Thoracic aorta (tissue), 2 donors: ENCODE results near the gene ZNF813. TPM values are rescaled to one million over a fixed set of nuclear protein-coding genes. Genes with fewer than 3 reads are reported as not detected.
"Not testable (repeated sequence)": the region's sequence is repeated elsewhere in the genome, so short reads cannot be mapped to it uniquely, and the experiment has no call there.

Source experiments
- ATAC-seq: fragments of 150-250 bp; one replicate; pipeline ENCODE4 v1.8.0; 2017; ENCODE audit warnings: low read depth; ENCODE audit not compliant: insufficient number of reproducible peaks, low FRiP score
- DNase-seq: peaks from one replicate; pipeline ENCODE4 v3.0.0-alpha.2; 2020; ENCODE audit warnings: low spot score
- H3K27ac ChIP-seq, 2 donors: fragments of 200-600 bp; sonication (generic); 1 replicate in 1 of 2; 2 replicates in 1 of 2; pipeline ENCODE4 v1.5.1; 2016; ENCODE audit warnings: mild to moderate bottlenecking in 2 of 2, moderate library complexity in 2 of 2
- H3K27me3 ChIP-seq: fragments of 200-600 bp; sonication (generic); replicated peaks from 2 replicates; pipeline ENCODE4 v1.6.0; 2016; ENCODE audit warnings: mild to moderate bottlenecking; ENCODE audit not compliant: insufficient read depth
- H3K36me3 ChIP-seq: fragments of 200-600 bp; sonication (generic); one replicate; pipeline ENCODE4 v1.5.1; 2016
- H3K4me1 ChIP-seq, 2 donors: fragments of 200-600 bp; sonication (generic); 1 replicate in 1 of 2; 2 replicates in 1 of 2; pipeline versions ENCODE4 v1.5.1 to v1.6.0; 2016; ENCODE audit warnings: low read depth in 2 of 2, mild to moderate bottlenecking in 1 of 2; ENCODE audit not compliant: control insufficient read depth in 1 of 2
- H3K4me3 ChIP-seq: fragments of 200-600 bp; sonication (generic); 2 replicates; pipeline ENCODE4 v1.5.1; 2016; ENCODE audit warnings: mild to moderate bottlenecking
- H3K9me3 ChIP-seq: fragments of 200-600 bp; sonication (generic); 2 replicates; pipeline ENCODE4 v1.5.1; 2016
- total RNA-seq, 2 donors: library from RNA; depleted of rRNA; stranded (reverse); fragments of >200 nt; gene quantifications; one replicate each; pipeline versions ENCODE4 v1.1.0 to v1.2.3, GENCODE V29; 2016
- TF ChIP-seq, protein P1 (sequence below): fragments of 200-600 bp; sonication (generic); IDR thresholded peaks from one replicate; pipeline ENCODE4 v1.5.1; 2019; ENCODE audit warnings: antibody characterized with exemption

Gene ZNF813
- total RNA-seq, 2 donors from 2014 or later, result 0.81 to 3.0 TPM

DNA sequence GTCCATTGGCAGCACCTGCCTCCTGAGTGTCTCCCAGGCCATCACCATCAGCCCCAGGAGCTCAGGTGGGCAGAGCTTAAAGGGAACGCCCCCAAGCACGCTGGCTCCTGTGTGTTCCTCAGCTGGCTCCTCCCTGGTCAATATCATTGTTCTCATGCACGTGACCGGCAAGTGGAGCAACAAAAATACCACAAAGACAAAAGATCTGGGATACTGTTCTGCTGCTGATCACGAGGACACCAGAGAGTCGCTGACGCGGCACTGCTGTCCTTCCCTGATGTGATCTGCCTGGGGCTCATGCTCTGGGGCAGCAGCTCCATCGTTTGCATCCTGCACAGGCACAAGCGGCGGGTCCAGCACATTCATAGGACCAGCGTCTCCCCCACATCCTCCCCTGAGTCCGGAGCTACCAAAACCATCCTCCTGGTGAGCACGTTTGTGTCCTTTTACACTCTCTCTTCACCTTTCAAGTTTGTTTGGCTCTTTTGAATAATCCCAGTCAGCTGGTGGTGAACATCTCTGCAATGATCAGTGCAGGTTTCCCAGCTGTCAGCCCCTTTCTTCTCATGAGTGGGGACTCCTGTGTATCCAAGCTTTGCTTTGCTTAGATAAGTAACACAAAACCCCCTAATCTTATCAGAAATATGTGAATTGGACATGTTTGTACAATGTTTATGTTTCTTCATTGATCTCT lies 36.3 kb downstream of the ZNF813 start:
- not testable (repeated sequence) for H3K4me3 ChIP-seq, ATAC-seq, H3K27me3 ChIP-seq, H3K9me3 ChIP-seq, H3K36me3 ChIP-seq, H3K27ac ChIP-seq, H3K4me1 ChIP-seq, DNase-seq

- not testable (repeated sequence) for H3K27ac ChIP-seq, DNase-seq, H3K9me3 ChIP-seq, ATAC-seq, H3K4me1 ChIP-seq, H3K4me3 ChIP-seq, H3K27me3 ChIP-seq, H3K36me3 ChIP-seq
Measured at GRCh38 chr19:53504365-53504703, 36.8 kb downstream of the ZNF813 start.

GRCh38 chr19:53504885-53505284 lies 37.4 kb downstream of the ZNF813 start:
- H3K9me3 ChIP-seq, result no peaks in the 10 kb centered on the region
- H3K27ac ChIP-seq, result no peak overlapping the region
- ATAC-seq, result no peak
- no peak for DNase-seq
- H3K36me3 ChIP-seq, result no peaks in the 10 kb centered on the region
- TF ChIP-seq, protein P1, sequence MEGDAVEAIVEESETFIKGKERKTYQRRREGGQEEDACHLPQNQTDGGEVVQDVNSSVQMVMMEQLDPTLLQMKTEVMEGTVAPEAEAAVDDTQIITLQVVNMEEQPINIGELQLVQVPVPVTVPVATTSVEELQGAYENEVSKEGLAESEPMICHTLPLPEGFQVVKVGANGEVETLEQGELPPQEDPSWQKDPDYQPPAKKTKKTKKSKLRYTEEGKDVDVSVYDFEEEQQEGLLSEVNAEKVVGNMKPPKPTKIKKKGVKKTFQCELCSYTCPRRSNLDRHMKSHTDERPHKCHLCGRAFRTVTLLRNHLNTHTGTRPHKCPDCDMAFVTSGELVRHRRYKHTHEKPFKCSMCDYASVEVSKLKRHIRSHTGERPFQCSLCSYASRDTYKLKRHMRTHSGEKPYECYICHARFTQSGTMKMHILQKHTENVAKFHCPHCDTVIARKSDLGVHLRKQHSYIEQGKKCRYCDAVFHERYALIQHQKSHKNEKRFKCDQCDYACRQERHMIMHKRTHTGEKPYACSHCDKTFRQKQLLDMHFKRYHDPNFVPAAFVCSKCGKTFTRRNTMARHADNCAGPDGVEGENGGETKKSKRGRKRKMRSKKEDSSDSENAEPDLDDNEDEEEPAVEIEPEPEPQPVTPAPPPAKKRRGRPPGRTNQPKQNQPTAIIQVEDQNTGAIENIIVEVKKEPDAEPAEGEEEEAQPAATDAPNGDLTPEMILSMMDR, result no peak
- H3K27me3 ChIP-seq, result no peaks in the 10 kb centered on the region
- H3K4me1 ChIP-seq, result no peaks in the 10 kb centered on the region
- H3K4me3 ChIP-seq, result no peak overlapping the region

DNA sequence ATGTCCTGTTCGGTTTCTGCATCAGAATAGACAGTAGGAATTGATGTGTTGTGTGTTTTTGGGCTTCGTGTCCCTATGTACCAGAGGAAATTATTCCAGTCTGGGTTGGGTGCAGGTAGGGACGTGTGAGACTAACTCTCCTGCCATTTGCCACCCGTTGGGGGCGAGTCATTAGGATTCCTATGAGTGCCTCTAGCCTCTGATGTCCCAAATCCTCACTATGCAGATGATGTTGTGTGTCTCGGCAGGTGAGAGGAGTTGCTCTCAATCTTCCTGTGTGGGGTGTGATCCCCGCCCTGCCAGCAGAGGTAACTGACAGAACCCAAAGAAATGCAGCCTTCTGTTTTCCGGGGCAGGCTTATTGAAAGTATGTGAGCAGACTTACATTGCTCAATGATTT lies 39.2 kb downstream of the ZNF813 start:
- H3K4me1 ChIP-seq, result no peaks in the 10 kb centered on the region
- H3K27me3 ChIP-seq, result no peaks in the 10 kb centered on the region
- no peaks in the 10 kb centered on the region for H3K36me3 ChIP-seq
- no peaks in the 10 kb centered on the region for H3K9me3 ChIP-seq
- no peak overlapping the region for H3K4me3 ChIP-seq
- TF ChIP-seq, protein P1, result no peak
- ATAC-seq, result no peak
- no peak for DNase-seq
- H3K27ac ChIP-seq, result no peak overlapping the region

- DNase-seq (no peak), ATAC-seq (no peak)
- Histone ChIP-seq H3K9me3 (no peaks in the 10 kb centered on the region), H3K4me1 (no peaks in the 10 kb centered on the region), H3K27me3 (no peaks in the 10 kb centered on the region), H3K36me3 (no peaks in the 10 kb centered on the region), H3K4me3 (no peak overlapping the region), H3K27ac (no peak overlapping the region)
- TF ChIP-seq, protein P1, result no peak
Measured at GRCh38 chr19:53507523-53508442, 40.2 kb downstream of the ZNF813 start.

DNA sequence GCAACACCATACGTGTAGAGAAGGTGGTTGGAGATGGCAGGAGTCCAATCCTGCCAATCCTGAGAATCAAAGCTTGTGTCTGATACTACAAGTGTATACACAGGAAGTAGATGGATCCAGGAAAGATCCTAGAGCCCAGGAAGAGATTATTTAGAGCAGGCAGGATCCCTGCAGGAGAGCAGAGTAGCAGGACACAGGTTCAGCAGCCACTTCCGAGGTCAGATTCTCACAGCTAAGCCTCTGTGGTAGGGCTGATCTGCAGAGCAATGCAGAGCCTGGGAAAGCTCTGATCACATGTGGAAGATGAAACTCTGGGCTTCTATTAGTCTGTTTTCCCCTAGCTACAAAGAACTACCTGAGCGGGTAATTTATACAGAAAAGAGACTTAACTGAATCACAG lies 41.9 kb downstream of the ZNF813 start:
- H3K27ac ChIP-seq, result no peak overlapping the region
- H3K4me1 ChIP-seq, result no peaks in the 10 kb centered on the region
- no peak overlapping the region for H3K4me3 ChIP-seq
- no peaks in the 10 kb centered on the region for H3K36me3 ChIP-seq
- TF ChIP-seq, protein P1, result no peak
- H3K27me3 ChIP-seq, result no peaks in the 10 kb centered on the region
- no peak for ATAC-seq
- DNase-seq, result no peak
- no peaks in the 10 kb centered on the region for H3K9me3 ChIP-seq
